GM10847 (cell line): ENCODE measurements around the gene TRANK1.
A peak's percentile ranks its signal among the peaks of the same experiment; 100 is the strongest.

ENCODE experiments used
- POLR2A ChIP-seq: IDR thresholded peaks from 2 replicates; pipeline ENCODE4 v1.6.1; 2011; ENCODE audit not compliant: insufficient read length; ENCODE audit errors: extremely low read depth

Gene TRANK1

GRCh38 chr3:36907911-36908646 is 36.8 kb downstream of the TRANK1 start:
- peak; percentile 17 for TF ChIP-seq POLR2A

- TF ChIP-seq POLR2A = no peak
These were observed 38.2 kb downstream of the TRANK1 start for GRCh38 chr3:36906504-36907149.

- no peak for TF ChIP-seq POLR2A
These were observed 39.3 kb downstream of the TRANK1 start for GRCh38 chr3:36905545-36905944.

- no peak for TF ChIP-seq POLR2A
These were observed 40.2 kb downstream of the TRANK1 start for GRCh38 chr3:36904641-36905040.

GRCh38 chr3:36903119-36903882 is 41.6 kb downstream of the TRANK1 start:
- TF ChIP-seq POLR2A = no peak

GRCh38 chr3:36901588-36901987 is 43.3 kb downstream of the TRANK1 start:
- TF ChIP-seq POLR2A = no peak

GRCh38 chr3:36900474-36901443 is 44.1 kb downstream of the TRANK1 start:
- no peak for TF ChIP-seq POLR2A

GRCh38 chr3:36895496-36896409 is 49.1 kb downstream of the TRANK1 start:
- no peak for TF ChIP-seq POLR2A

GRCh38 chr3:36894914-36895313 is 49.9 kb downstream of the TRANK1 start:
- TF ChIP-seq POLR2A = no peak

- TF ChIP-seq POLR2A = no peak
These were observed 51.0 kb downstream of the TRANK1 start for GRCh38 chr3:36893826-36894225.

- no peak for TF ChIP-seq POLR2A
These were observed 51.7 kb downstream of the TRANK1 start for GRCh38 chr3:36893137-36893557.

- no peak for TF ChIP-seq POLR2A
These were observed 52.3 kb downstream of the TRANK1 start for GRCh38 chr3:36892457-36893136.

GRCh38 chr3:36891701-36892160 is 53.1 kb downstream of the TRANK1 start:
- TF ChIP-seq POLR2A = no peak
